ENCODE data around the gene SUMO2.

DNA sequence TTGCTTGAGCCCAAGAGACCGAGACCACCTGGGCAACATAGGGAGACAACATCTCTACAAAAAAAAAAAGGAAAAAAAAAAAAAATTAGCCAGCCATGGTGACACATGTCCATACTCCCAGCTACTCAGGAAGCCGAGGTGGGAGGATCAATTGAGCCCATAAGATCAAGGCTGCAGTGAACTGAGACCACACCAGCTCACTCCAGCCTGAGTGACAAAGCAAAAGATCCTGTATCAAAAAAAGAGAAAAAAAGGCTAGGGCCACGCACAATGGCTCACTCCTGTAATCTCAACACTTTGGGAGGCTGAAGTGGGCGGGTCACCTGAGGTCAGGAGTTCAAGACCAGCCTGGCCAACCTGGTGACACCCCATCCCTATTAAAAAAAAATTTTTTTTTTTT is 13.8 kb downstream of the SUMO2 start:
- TF ChIP-seq, protein P1, sequence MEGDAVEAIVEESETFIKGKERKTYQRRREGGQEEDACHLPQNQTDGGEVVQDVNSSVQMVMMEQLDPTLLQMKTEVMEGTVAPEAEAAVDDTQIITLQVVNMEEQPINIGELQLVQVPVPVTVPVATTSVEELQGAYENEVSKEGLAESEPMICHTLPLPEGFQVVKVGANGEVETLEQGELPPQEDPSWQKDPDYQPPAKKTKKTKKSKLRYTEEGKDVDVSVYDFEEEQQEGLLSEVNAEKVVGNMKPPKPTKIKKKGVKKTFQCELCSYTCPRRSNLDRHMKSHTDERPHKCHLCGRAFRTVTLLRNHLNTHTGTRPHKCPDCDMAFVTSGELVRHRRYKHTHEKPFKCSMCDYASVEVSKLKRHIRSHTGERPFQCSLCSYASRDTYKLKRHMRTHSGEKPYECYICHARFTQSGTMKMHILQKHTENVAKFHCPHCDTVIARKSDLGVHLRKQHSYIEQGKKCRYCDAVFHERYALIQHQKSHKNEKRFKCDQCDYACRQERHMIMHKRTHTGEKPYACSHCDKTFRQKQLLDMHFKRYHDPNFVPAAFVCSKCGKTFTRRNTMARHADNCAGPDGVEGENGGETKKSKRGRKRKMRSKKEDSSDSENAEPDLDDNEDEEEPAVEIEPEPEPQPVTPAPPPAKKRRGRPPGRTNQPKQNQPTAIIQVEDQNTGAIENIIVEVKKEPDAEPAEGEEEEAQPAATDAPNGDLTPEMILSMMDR (conservative IDR thresholded peaks at IDR 0.05; ENCODE audit: low read length) = no peak
- TF ChIP-seq EZH2phosphoT487 (IDR thresholded peaks at IDR 0.05; ENCODE audit: borderline replicate concordance, low read depth, low read length) = no peak

Measured in OCI-LY7 (cell line).